NCI-H2171 treated with DMSO at 0.1 percent for 48 hours (cell line): ENCODE results near the gene VSTM4.

Experiments used
- DNase-seq: peaks from one replicate; lab custom pipeline; 2025; lab: John Stamatoyannopoulos, UW

VSTM4 gene

GRCh38 chr10:49040601-49041000 lies 74.7 kb downstream of the VSTM4 start:
- no peak for DNase-seq

- DNase-seq: no peak
These were observed 75.9 kb downstream of the VSTM4 start for GRCh38 chr10:49039409-49039808.

GRCh38 chr10:49038711-49039110 lies 76.6 kb downstream of the VSTM4 start:
- DNase-seq: no peak

GRCh38 chr10:49037187-49037586 lies 78.1 kb downstream of the VSTM4 start:
- DNase-seq: no peak

GRCh38 chr10:49036638-49037037 lies 78.7 kb downstream of the VSTM4 start:
- no peak for DNase-seq

- no peak for DNase-seq
These were observed 79.4 kb downstream of the VSTM4 start for GRCh38 chr10:49035920-49036319.

GRCh38 chr10:49034925-49035324 lies 80.4 kb downstream of the VSTM4 start:
- DNase-seq: no peak

- no peak for DNase-seq
These were observed 81.4 kb downstream of the VSTM4 start for GRCh38 chr10:49033939-49034338.

GRCh38 chr10:49029666-49030065 lies 85.7 kb downstream of the VSTM4 start:
- no peak for DNase-seq

GRCh38 chr10:49028639-49029038 lies 86.7 kb downstream of the VSTM4 start:
- DNase-seq: no peak

GRCh38 chr10:49025347-49025983 lies 89.9 kb downstream of the VSTM4 start:
- no peak for DNase-seq

- DNase-seq: no peak
These were observed 90.8 kb downstream of the VSTM4 start for GRCh38 chr10:49024484-49024883.

- DNase-seq: no peak
These were observed 91.6 kb downstream of the VSTM4 start for GRCh38 chr10:49023752-49024151.

- DNase-seq: no peak
These were observed 92.3 kb downstream of the VSTM4 start for GRCh38 chr10:49023071-49023470.

GRCh38 chr10:49021685-49022084 lies 93.6 kb downstream of the VSTM4 start:
- no peak for DNase-seq

- no peak for DNase-seq
These were observed 99.6 kb downstream of the VSTM4 start for GRCh38 chr10:49015700-49016099.

- DNase-seq: no peak
These were observed 102.7 kb downstream of the VSTM4 start for GRCh38 chr10:49012603-49013002.

GRCh38 chr10:49011756-49012155 lies 103.6 kb downstream of the VSTM4 start:
- no peak for DNase-seq

GRCh38 chr10:49010865-49011264 lies 104.5 kb downstream of the VSTM4 start:
- DNase-seq: no peak

- DNase-seq: no peak
These were observed 105.0 kb downstream of the VSTM4 start for GRCh38 chr10:49010295-49010694.

- DNase-seq: no peak
These were observed 105.9 kb downstream of the VSTM4 start for GRCh38 chr10:49009199-49009979.

GRCh38 chr10:49008505-49009198 lies 106.7 kb downstream of the VSTM4 start:
- no peak for DNase-seq

- no peak for DNase-seq
These were observed 107.2 kb downstream of the VSTM4 start for GRCh38 chr10:49008091-49008490.
